GM08714 (cell line): Measurements from ENCODE around the gene PIK3C2B.
A peak's percentile ranks its signal among the peaks of the same experiment; 100 is the strongest.
"Not testable (repeated sequence)": the region's sequence is repeated elsewhere in the genome, so short reads cannot be mapped to it uniquely, and the experiment has no call there.

ENCODE experiments used
- H3K4me3 ChIP-seq: fragments of 200-500 bp; sonication (Bioruptor generic); 2 replicates; pipeline ENCODE4 v1.5.1; 2014; ENCODE audit warnings: mild to moderate bottlenecking, low read length, inconsistent platforms
- ZNF274 ChIP-seq: IDR thresholded peaks from 2 replicates; pipeline ENCODE4 v1.6.1; 2012; ENCODE audit warnings: mild to moderate bottlenecking, low read depth, low read length

Gene PIK3C2B

GRCh38 chr1:204494281-204495077 is at the start of gene PIK3C2B:
Gene PIK3C2B, minus strand, starts transcription at chr1:204494805. Its CDS starts 25,003 bp downstream, at chr1:204469802.
- H3K4me3 ChIP-seq, result peak within 1 kb of the TSS; percentile 77
- no peak for TF ChIP-seq ZNF274

- no peak overlapping the region for H3K4me3 ChIP-seq
- no peak for TF ChIP-seq ZNF274
Observed at GRCh38 chr1:204544321-204544720, 49.7 kb upstream of the PIK3C2B start.

- TF ChIP-seq ZNF274, result no peak
Observed at GRCh38 chr1:204541626-204542025, 47.0 kb upstream of the PIK3C2B start.

GRCh38 chr1:204532832-204533231 is 38.2 kb upstream of the PIK3C2B start:
- no peak overlapping the region for H3K4me3 ChIP-seq
- no peak for TF ChIP-seq ZNF274

More at GRCh38 chr1:204541626-204542025, 47.0 kb upstream of the PIK3C2B start:
- H3K4me3 ChIP-seq, result no peak overlapping the region

GRCh38 chr1:204530932-204531331 is 36.3 kb upstream of the PIK3C2B start:
- H3K4me3 ChIP-seq, result no peak overlapping the region
- no peak for TF ChIP-seq ZNF274

- no peak overlapping the region for H3K4me3 ChIP-seq
- no peak for TF ChIP-seq ZNF274
Observed at GRCh38 chr1:204529371-204529895, 34.8 kb upstream of the PIK3C2B start.

GRCh38 chr1:204528677-204529076 is 34.1 kb upstream of the PIK3C2B start:
- TF ChIP-seq ZNF274, result no peak

GRCh38 chr1:204528241-204528640 is 33.6 kb upstream of the PIK3C2B start:
- no peak for TF ChIP-seq ZNF274
- no peak overlapping the region for H3K4me3 ChIP-seq

More at GRCh38 chr1:204528677-204529076, 34.1 kb upstream of the PIK3C2B start:
- H3K4me3 ChIP-seq, result no peak overlapping the region

- H3K4me3 ChIP-seq, result no peak overlapping the region
- TF ChIP-seq ZNF274, result no peak
Observed at GRCh38 chr1:204524986-204525385, 30.4 kb upstream of the PIK3C2B start.

GRCh38 chr1:204523605-204524215 is 29.1 kb upstream of the PIK3C2B start:
- H3K4me3 ChIP-seq, result no peak overlapping the region
- no peak for TF ChIP-seq ZNF274

GRCh38 chr1:204521941-204522521 is 27.4 kb upstream of the PIK3C2B start:
- H3K4me3 ChIP-seq, result not testable (repeated sequence)

GRCh38 chr1:204520834-204521709 is 26.5 kb upstream of the PIK3C2B start:
- peak overlapping the region; percentile 16; the same call in 1 of the 2 replicates for H3K4me3 ChIP-seq
- TF ChIP-seq ZNF274, result no peak

GRCh38 chr1:204517382-204517781 is 22.8 kb upstream of the PIK3C2B start:
- H3K4me3 ChIP-seq, result peak overlapping the region; percentile 96

- H3K4me3 ChIP-seq, result peak within 1 kb of the TSS; percentile 96
Observed at GRCh38 chr1:204516180-204516879, 21.7 kb upstream of the PIK3C2B start, which contains the start of gene MDM4. Gene MDM4, plus strand, starts transcription at chr1:204516406. Its CDS starts 9,113 bp downstream, at chr1:204525519.

More at GRCh38 chr1:204516180-204516879, 21.7 kb upstream of the PIK3C2B start, which contains the start of gene MDM4:
- no peak for TF ChIP-seq ZNF274
